H9 (cell line): ENCODE results near the gene PALM2AKAP2. TPM values are rescaled to one million over a fixed set of nuclear protein-coding genes. Genes with fewer than 3 reads are reported as not detected.

Experiments
- DNase-seq: peaks from one replicate; pipeline ENCODE4 v3.0.0-alpha.2; 2017
- H2AFZ ChIP-seq: one replicate; pipeline ENCODE4 v1.6.1; 2013; ENCODE audit warnings: mild to moderate bottlenecking, low read length, control low read depth, moderate library complexity
- H2AK5ac ChIP-seq: 2 replicates; pipeline ENCODE4 v1.6.1; 2013; ENCODE audit warnings: low read length, control low read depth, mixed read lengths; ENCODE audit not compliant: insufficient read length
- H2BK120ac ChIP-seq: one replicate; pipeline ENCODE4 v1.6.1; 2013; ENCODE audit warnings: low read depth, mild to moderate bottlenecking, low read length, control low read depth, inconsistent platforms; ENCODE audit not compliant: poor library complexity, severe bottlenecking
- H2BK12ac ChIP-seq: 2 replicates; pipeline ENCODE4 v1.6.1; 2013; ENCODE audit warnings: low read length, control low read depth, mixed read lengths, low read depth; ENCODE audit not compliant: insufficient read length
- H2BK15ac ChIP-seq: 2 replicates; pipeline ENCODE4 v1.6.1; 2013; ENCODE audit warnings: low read depth, low read length, control low read depth
- H2BK20ac ChIP-seq: one replicate; pipeline ENCODE4 v1.6.1; 2013; ENCODE audit warnings: low read depth, mild to moderate bottlenecking, low read length, control low read depth, inconsistent platforms; ENCODE audit not compliant: poor library complexity, severe bottlenecking
- H2BK5ac ChIP-seq: 2 replicates; pipeline ENCODE4 v1.6.1; 2013; ENCODE audit warnings: low read length, control low read depth, mixed read lengths; ENCODE audit not compliant: insufficient read length
- H3K14ac ChIP-seq: 2 replicates; pipeline ENCODE4 v1.6.1; 2013; ENCODE audit warnings: low read length, control low read depth; ENCODE audit not compliant: insufficient read depth
- H3K18ac ChIP-seq: 2 replicates; pipeline ENCODE4 v1.6.1; 2013; ENCODE audit warnings: low read depth, mild to moderate bottlenecking, mixed read lengths, low read length, control low read depth; ENCODE audit not compliant: insufficient read length
- H3K23ac ChIP-seq: 2 replicates; pipeline ENCODE4 v1.6.1; 2013; ENCODE audit warnings: low read length, control low read depth, mixed read lengths, low read depth; ENCODE audit not compliant: insufficient read length
- H3K23me2 ChIP-seq: 2 replicates; pipeline ENCODE4 v1.6.1; 2013; ENCODE audit warnings: low read depth, mild to moderate bottlenecking, mixed read lengths, low read length, control low read depth; ENCODE audit not compliant: insufficient read length, poor library complexity, severe bottlenecking
- H3K27ac ChIP-seq: 2 replicates; pipeline ENCODE4 v1.5.1; 2013; ENCODE audit warnings: low read length, control low read depth, mixed read lengths, low read depth; ENCODE audit not compliant: insufficient read length
- H3K27me3 ChIP-seq: 2 replicates; pipeline ENCODE4 v1.6.1; 2013; ENCODE audit warnings: low read length, control low read depth, inconsistent platforms; ENCODE audit not compliant: insufficient read depth
- H3K4ac ChIP-seq: 2 replicates; pipeline ENCODE4 v1.6.1; 2013; ENCODE audit warnings: low read depth, mild to moderate bottlenecking, control low read depth, inconsistent platforms, low read length, moderate library complexity
- H3K4me1 ChIP-seq: 2 replicates; pipeline ENCODE4 v1.6.1; 2013; ENCODE audit warnings: low read length, control low read depth, inconsistent platforms; ENCODE audit not compliant: insufficient read depth
- H3K4me2 ChIP-seq: 2 replicates; pipeline ENCODE4 v1.6.1; 2013; ENCODE audit warnings: low read length, control low read depth, mixed read lengths; ENCODE audit not compliant: insufficient read length, insufficient read depth
- H3K56ac ChIP-seq: 2 replicates; pipeline ENCODE4 v1.6.1; 2013; ENCODE audit warnings: low read depth, mild to moderate bottlenecking, mixed read lengths, low read length, control low read depth; ENCODE audit not compliant: insufficient read length
- H3K79me1 ChIP-seq: 2 replicates; pipeline ENCODE4 v1.6.1; 2013; ENCODE audit warnings: low read depth, mild to moderate bottlenecking, moderate library complexity, low read length, control low read depth, inconsistent platforms; ENCODE audit not compliant: insufficient read depth, poor library complexity, severe bottlenecking
- H3K79me2 ChIP-seq: 2 replicates; pipeline ENCODE4 v1.6.1; 2013; ENCODE audit warnings: low read length, control low read depth, inconsistent platforms; ENCODE audit not compliant: insufficient read depth
- H3K9ac ChIP-seq: 2 replicates; pipeline ENCODE4 v1.6.1; 2013; ENCODE audit warnings: low read length, control low read depth, mixed read lengths; ENCODE audit not compliant: insufficient read length; ENCODE audit errors: extremely low read depth
- H3K9me3 ChIP-seq: one replicate; pipeline ENCODE4 v1.6.1; 2013; ENCODE audit warnings: low read depth, low read length, inconsistent platforms; ENCODE audit not compliant: control insufficient read depth
- H3T11ph ChIP-seq: one replicate; pipeline ENCODE4 v1.6.1; 2013; ENCODE audit warnings: mild to moderate bottlenecking, low read length, control low read depth, inconsistent platforms
- H4K20me1 ChIP-seq: one replicate; pipeline ENCODE4 v1.6.1; 2013; ENCODE audit not compliant: control insufficient read depth, insufficient read length, insufficient read depth
- H4K5ac ChIP-seq: 2 replicates; pipeline ENCODE4 v1.6.1; 2013; ENCODE audit warnings: low read depth, mild to moderate bottlenecking, mixed read lengths, low read length, control low read depth; ENCODE audit not compliant: insufficient read length
- H4K8ac ChIP-seq: replicated peaks from 2 replicates; pipeline ENCODE4 v1.6.1; 2013; ENCODE audit warnings: low read length, control low read depth, mixed read lengths, low read depth; ENCODE audit not compliant: insufficient read length
- H4K91ac ChIP-seq: 2 replicates; pipeline ENCODE4 v1.6.1; 2013; ENCODE audit warnings: low read depth, mild to moderate bottlenecking, moderate library complexity, mixed read lengths, low read length, control low read depth; ENCODE audit not compliant: insufficient read length
- H3K27ac Mint-ChIP-seq, 3 experiments: 2 replicates in 2 of 3; 3 replicates in 1 of 3; pipeline ENCODE4 v1.8.0; 2020 to 2021; ENCODE audit warnings: mixed read lengths in 3 of 3, mild to moderate bottlenecking in 1 of 3, moderate library complexity in 1 of 3
- H3K27me3 Mint-ChIP-seq: 2 replicates; pipeline ENCODE4 v1.8.0; 2021; ENCODE audit warnings: low read depth, mild to moderate bottlenecking, moderate library complexity, mixed read lengths
- H3K36me3 Mint-ChIP-seq, 3 experiments: 2 replicates in 2 of 3; 3 replicates in 1 of 3; pipeline ENCODE4 v1.8.0; 2020 to 2021; ENCODE audit warnings: low read depth in 3 of 3, mixed read lengths in 3 of 3; ENCODE audit not compliant: insufficient read depth in 1 of 3
- H3K4me1 Mint-ChIP-seq, 2 experiments: 2 replicates each; pipeline ENCODE4 v1.8.0; 2020; ENCODE audit warnings: mixed read lengths in 2 of 2
- H3K4me3 Mint-ChIP-seq, 2 experiments: 2 replicates in 1 of 2; 3 replicates in 1 of 2; pipeline ENCODE4 v1.8.0; 2020 to 2021; ENCODE audit warnings: mild to moderate bottlenecking in 2 of 2, mixed read lengths in 2 of 2, moderate library complexity in 1 of 2
- H3K9me3 Mint-ChIP-seq, 2 experiments: 2 replicates in 1 of 2; 3 replicates in 1 of 2; pipeline ENCODE4 v1.8.0; 2020; ENCODE audit warnings: mild to moderate bottlenecking in 2 of 2, mixed read lengths in 2 of 2, moderate library complexity in 1 of 2
- WGBS: extraction: QIAGEN DNeasy Blood & Tissue Kit; methylation state at CpG from one replicate; pipeline ENCODE4 v1.1.7; 2013; ENCODE audit warnings: missing lambda C conversion rate, low lambda C conversion rate, mixed read lengths; ENCODE audit not compliant: insufficient read length; ENCODE audit errors: extremely low coverage; 5-methylcytosine and 5-hydroxymethylcytosine counted together
- total RNA-seq: library from RNA; stranded (reverse); gene quantifications from 2 replicates; pipeline ENCODE4 v1.2.1, GENCODE V29; 2021
- TF ChIP-seq, protein P1 (sequence below): fragments of 200-600 bp; sonication (generic); conservative IDR thresholded peaks from 3 replicates; pipeline ENCODE4 v1.8.0; 2021; ENCODE audit warnings: antibody characterized with exemption, mild to moderate bottlenecking

PALM2AKAP2 gene
- total RNA-seq, 1 experiment from 2014 or later, result 3.6 TPM

DNA sequence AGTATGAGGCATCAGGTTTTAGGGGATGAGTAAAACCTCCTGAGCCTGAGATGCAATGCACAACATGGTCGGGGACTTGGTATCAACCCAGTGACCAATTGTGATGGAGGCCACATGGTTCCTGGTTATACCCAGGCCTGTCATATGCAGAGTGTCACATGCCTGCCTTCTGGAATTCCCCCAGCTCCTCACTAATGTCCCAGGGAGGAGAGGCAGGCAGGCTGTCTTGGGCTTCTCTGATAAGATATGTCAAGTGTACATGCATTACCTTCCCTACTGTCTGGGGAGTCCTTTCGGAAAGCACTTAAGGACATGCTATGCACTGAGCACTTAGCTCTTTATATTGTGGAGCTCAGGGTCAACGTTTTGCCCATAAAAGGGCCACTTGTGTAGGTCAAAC, 14.2 kb upstream of the PALM2AKAP2 start:
- no peak overlapping the region for H4K91ac ChIP-seq
- H2BK15ac ChIP-seq, result no peak overlapping the region
- peaks cover 3% of the 10 kb centered on the region for H3K27me3 Mint-ChIP-seq
- H2BK20ac ChIP-seq, result no peak overlapping the region
- no peaks in the 10 kb centered on the region for H3K23me2 ChIP-seq
- H2AK5ac ChIP-seq, result no peak overlapping the region
- H3K27ac ChIP-seq, result no peak overlapping the region
- H4K20me1 ChIP-seq, result no peaks in the 10 kb centered on the region
- H3K36me3 Mint-ChIP-seq, result no peaks in the 10 kb centered on the region
- H3K4me3 Mint-ChIP-seq, result no peak overlapping the region
- H3K4ac ChIP-seq, result no peak overlapping the region
- no peak overlapping the region for H3K9ac ChIP-seq
- TF ChIP-seq, protein P1, sequence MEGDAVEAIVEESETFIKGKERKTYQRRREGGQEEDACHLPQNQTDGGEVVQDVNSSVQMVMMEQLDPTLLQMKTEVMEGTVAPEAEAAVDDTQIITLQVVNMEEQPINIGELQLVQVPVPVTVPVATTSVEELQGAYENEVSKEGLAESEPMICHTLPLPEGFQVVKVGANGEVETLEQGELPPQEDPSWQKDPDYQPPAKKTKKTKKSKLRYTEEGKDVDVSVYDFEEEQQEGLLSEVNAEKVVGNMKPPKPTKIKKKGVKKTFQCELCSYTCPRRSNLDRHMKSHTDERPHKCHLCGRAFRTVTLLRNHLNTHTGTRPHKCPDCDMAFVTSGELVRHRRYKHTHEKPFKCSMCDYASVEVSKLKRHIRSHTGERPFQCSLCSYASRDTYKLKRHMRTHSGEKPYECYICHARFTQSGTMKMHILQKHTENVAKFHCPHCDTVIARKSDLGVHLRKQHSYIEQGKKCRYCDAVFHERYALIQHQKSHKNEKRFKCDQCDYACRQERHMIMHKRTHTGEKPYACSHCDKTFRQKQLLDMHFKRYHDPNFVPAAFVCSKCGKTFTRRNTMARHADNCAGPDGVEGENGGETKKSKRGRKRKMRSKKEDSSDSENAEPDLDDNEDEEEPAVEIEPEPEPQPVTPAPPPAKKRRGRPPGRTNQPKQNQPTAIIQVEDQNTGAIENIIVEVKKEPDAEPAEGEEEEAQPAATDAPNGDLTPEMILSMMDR, result no peak
- H2BK12ac ChIP-seq, result no peak overlapping the region
- H3K56ac ChIP-seq, result no peak overlapping the region
- H3K4me1 Mint-ChIP-seq, result peaks cover 43 to 45% of the 10 kb centered on the region in 2 experiments
- WGBS, result no CpG with 5 or more reads among the region's 3 CpGs
- H4K8ac ChIP-seq, result no peak overlapping the region
- H3K18ac ChIP-seq, result no peak overlapping the region
- H3K9me3 Mint-ChIP-seq, result no peaks in the 10 kb centered on the region
- no peak overlapping the region for H3K14ac ChIP-seq
- H3K27ac Mint-ChIP-seq, result no peak overlapping the region
- H2AFZ ChIP-seq, result no peak overlapping the region
- no peak overlapping the region for H3T11ph ChIP-seq
- H3K27me3 ChIP-seq, result no peaks in the 10 kb centered on the region
- H4K5ac ChIP-seq, result no peak overlapping the region
- H3K79me1 ChIP-seq, result no peaks in the 10 kb centered on the region
- no peak overlapping the region for H3K23ac ChIP-seq
- no peak for DNase-seq
- no peak overlapping the region for H3K4me2 ChIP-seq
- peaks cover 2% of the 10 kb centered on the region; the same call in 1 of the 2 replicates for H3K4me1 ChIP-seq
- H3K9me3 ChIP-seq, result no peaks in the 10 kb centered on the region
- H3K79me2 ChIP-seq, result no peaks in the 10 kb centered on the region
- no peak overlapping the region for H2BK120ac ChIP-seq
- H2BK5ac ChIP-seq, result no peak overlapping the region
